Omental fat pad (tissue), 4 donors: ENCODE results near the gene RPS15. TPM values are rescaled to one million over a fixed set of nuclear protein-coding genes. Genes with fewer than 3 reads are reported as not detected.

Experiments
- ATAC-seq: fragments of 150-250 bp; one replicate; pipeline ENCODE4 v1.9.1; 2016; ENCODE audit warnings: mild to moderate bottlenecking, moderate library complexity; ENCODE audit not compliant: low FRiP score
- DNase-seq: peaks from one replicate; pipeline ENCODE4 v3.0.0-alpha.2; 2019; ENCODE audit warnings: low spot score
- CTCF ChIP-seq, 3 donors: fragments of 450-650 bp; IDR thresholded peaks; one replicate each; pipeline ENCODE4 v1.5.1; 2016 to 2017; ENCODE audit warnings: antibody characterized with exemption in 3 of 3, mild to moderate bottlenecking in 3 of 3, moderate library complexity in 2 of 3
- total RNA-seq, 4 donors: library from RNA; depleted of rRNA; stranded (reverse); fragments of >200 nt; gene quantifications; one replicate each; pipeline ENCODE4 v1.1.0, GENCODE V29; 2016

The RPS15 gene
- total RNA-seq, 4 donors from 2014 or later = 2,522 to 3,708 (median 2,994) TPM

- TF ChIP-seq CTCF (IDR thresholded peaks at IDR 0.05) = no peak
- ATAC-seq = no peak
- DNase-seq = no peak
Observed at GRCh38 chr19:1432507-1432887, 5.7 kb upstream of the RPS15 start.

- no peak for TF ChIP-seq CTCF (IDR thresholded peaks at IDR 0.05)
- DNase-seq = no peak
- no peak for ATAC-seq
Observed at GRCh38 chr19:1433119-1434039, 4.8 kb upstream of the RPS15 start.

GRCh38 chr19:1434040-1434366, 4.2 kb upstream of the RPS15 start:
- TF ChIP-seq CTCF (IDR thresholded peaks at IDR 0.05) = no peak
- no peak for DNase-seq
- ATAC-seq = no peak

DNA sequence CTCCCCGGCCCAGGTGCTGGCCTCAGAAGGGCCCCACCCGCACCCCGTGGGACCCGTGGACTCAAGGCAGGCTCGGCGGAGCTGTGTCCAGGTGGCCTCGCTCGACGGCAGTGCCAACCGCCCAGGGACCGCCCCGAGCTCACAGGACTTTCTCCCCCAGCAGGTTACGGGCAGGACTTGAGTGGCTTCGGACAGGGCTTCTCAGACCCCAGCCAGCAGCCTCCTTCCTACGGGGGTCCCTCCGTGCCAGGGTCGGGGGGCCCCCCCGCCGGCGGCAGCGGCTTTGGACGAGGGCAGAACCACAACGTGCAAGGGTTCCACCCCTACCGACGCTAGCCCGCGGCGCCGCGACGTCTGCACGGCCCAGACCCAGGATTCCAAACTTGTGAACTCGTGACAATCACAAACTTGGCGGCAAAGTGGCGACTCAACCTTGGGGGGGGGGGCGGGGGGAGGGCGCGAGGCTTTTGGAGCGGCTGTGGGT, 3.6 kb upstream of the RPS15 start:
- DNase-seq = no peak
- no peak for TF ChIP-seq CTCF (IDR thresholded peaks at IDR 0.05)
- no peak for ATAC-seq

DNA sequence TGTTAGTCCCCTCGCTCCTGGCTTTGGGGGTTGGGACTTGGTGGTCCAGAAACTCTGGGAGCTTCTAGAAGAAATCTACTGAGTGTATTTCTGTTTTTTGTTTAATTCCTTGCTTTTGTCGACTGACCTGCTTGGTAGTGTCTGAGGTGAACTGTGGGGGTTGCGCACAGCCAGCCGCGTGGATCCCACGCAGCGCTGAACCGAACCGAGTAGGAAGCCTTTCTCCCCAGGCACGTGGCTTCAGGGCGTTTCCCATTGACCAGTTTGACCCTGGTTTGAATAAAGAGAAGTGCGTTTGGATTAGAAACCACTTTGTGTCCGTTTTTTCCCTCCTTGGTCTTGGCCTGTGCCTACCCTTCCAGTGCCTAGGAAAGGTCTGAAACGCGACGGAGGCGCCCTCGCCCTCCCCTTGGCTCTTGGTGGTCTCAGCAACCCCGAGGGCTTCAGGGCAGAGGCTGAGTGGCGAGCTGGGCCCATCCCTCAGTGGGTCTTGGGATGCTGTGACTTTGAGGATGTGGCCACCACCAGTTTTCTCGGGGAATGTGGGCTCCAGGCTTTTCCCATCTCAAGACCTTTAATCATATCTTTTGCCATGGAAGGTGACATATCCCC, 2.7 kb upstream of the RPS15 start:
- no peak for TF ChIP-seq CTCF (IDR thresholded peaks at IDR 0.05)
- DNase-seq (no peak), ATAC-seq (no peak)

- ATAC-seq (no peak), DNase-seq (no peak)
- TF ChIP-seq CTCF (IDR thresholded peaks at IDR 0.05) = no peak
Observed at GRCh38 chr19:1437609-1438008, 587 bp upstream of the RPS15 start.
